Astrocyte of the cerebellum (primary cell): ENCODE measurements around the gene NBEAL1.
A peak's percentile ranks its signal among the peaks of the same experiment; 100 is the strongest.
"Not testable (repeated sequence)": the region's sequence is repeated elsewhere in the genome, so short reads cannot be mapped to it uniquely, and the experiment has no call there.

ENCODE experiments used
- DNase-seq: peaks from one replicate; pipeline ENCODE4 v3.0.0-alpha.2; 2011; ENCODE audit warnings: low read depth
- H3K4me3 ChIP-seq: 2 replicates; pipeline ENCODE4 v1.5.1; 2011; ENCODE audit warnings: mild to moderate bottlenecking, low read depth, low read length, moderate library complexity
- CTCF ChIP-seq: IDR thresholded peaks from 2 replicates; pipeline ENCODE4 v1.5.1; 2012; ENCODE audit warnings: low read length, low read depth, moderate library complexity, mild to moderate bottlenecking; ENCODE audit errors: missing control alignments
- in situ Hi-C: cut with HindIII; loops from 2 replicates; pipeline ENCODE4 v1.10.0; 2017; ENCODE audit warnings: low sequenced_read_pairs

The NBEAL1 gene

DNA sequence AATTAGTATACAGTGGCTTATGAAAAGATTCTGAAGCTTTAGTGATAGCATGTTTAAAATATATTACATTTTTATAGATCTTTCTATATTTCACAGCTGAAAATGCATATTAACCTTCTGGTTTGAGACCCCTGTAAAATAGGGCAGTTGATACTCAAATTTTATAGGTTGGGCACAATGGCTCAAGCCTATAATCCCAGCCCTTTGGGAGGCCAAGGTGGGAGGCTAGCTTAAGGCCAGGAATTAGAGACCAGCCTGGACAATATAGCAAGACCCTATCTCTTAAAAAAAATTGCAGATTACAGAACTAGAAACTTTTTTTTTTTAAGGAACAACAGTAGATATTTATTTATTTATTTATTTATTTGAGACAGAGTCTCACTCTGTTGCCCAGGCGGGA lies 31.2 kb downstream of the NBEAL1 start:
- in situ Hi-C loops = no loop called here
- TF ChIP-seq CTCF = no peak
- H3K4me3 ChIP-seq = no peak overlapping the region
- DNase-seq = no peak

DNA sequence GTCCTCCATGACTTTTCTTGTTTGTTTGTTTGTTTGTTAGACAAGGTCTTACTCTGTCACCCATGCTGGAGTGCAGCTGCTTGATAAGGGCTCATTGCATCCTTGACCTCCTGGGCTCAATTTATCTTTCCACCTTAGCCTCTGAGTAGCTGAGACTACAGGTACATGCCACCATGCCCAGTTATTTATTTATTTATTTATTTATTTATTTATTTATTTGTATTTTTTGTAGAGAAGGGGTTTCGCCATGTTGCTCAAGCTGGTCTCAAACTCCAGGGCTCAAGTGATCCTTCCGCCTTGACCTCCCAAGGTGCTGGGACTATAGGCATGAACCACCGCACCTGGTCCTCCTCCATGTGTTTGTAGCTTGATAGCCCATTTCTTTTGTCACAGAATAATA lies 37.9 kb downstream of the NBEAL1 start:
- H3K4me3 ChIP-seq = no peak overlapping the region
- no peak for TF ChIP-seq CTCF
- in situ Hi-C loops = no loop called here
- no peak for DNase-seq

- in situ Hi-C loops = no loop called here
- no peak for DNase-seq
- no peak for TF ChIP-seq CTCF
- H3K4me3 ChIP-seq = no peak overlapping the region
These were observed 45.0 kb downstream of the NBEAL1 start for GRCh38 chr2:203059567-203060240.

DNA sequence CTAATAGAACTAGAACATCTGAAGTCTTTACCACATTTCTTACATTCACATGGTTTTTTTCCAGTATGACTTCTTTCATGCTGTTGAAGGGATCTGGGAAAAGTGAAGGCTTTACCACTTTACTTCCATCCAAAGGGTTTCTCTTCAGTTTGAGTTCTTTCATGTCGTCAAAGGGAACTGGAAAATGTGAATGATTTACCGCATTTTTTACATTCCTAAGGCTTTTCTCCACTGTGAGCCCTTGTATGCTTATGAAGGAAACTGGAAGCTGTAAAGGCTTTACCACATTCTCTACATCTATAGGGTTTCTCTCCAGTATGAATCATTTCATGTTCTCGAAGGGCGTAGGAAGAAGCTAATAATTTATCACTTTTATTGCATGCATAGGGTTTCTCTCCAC lies 46.7 kb downstream of the NBEAL1 start:
- no peak overlapping the region for H3K4me3 ChIP-seq
- in situ Hi-C loops = no loop called here
- DNase-seq = peak; percentile 67
- TF ChIP-seq CTCF = no peak

GRCh38 chr2:203062126-203062525 lies 47.5 kb downstream of the NBEAL1 start:
- in situ Hi-C loops = no loop called here
- TF ChIP-seq CTCF = no peak
- no peak for DNase-seq
- no peak overlapping the region for H3K4me3 ChIP-seq

DNA sequence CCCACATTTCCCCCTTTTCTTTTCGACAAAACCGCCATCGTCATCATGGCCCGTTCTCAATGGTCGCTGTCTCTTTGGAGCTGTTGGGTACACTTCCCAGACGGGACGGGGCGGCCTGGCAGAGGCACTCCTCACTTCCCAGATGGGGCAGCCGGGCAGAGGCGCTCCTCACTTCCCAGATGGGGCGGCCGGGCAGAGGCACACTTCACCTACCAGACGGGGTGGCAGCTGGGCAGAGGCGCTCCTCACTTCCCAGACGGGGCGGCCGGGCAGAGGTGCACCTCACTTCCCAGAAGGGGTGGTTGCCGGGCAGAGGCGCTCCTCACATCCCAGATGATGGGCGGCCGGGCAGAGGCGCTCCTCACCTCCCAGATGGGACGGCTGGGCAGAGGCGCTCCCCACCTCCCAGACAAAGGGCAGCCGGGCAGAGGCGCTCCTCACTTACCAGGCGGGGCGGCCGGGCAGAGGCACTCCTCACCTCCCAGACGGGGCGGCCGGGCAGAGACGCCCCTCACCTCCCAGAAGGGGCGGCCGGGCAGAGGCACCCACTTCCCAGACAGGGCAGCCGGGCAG lies 51.9 kb downstream of the NBEAL1 start:
- DNase-seq, in situ Hi-C loops, H3K4me3 ChIP-seq: not testable (repeated sequence)

- in situ Hi-C loops = loop anchor here (5.0 kb wide), 1 partner anchor 53 kb away; no protein-coding TSS in a partner anchor
These were observed 56.0 kb downstream of the NBEAL1 start for GRCh38 chr2:203070701-203071100.

More at GRCh38 chr2:203070701-203071100, 56.0 kb downstream of the NBEAL1 start:
- no peak for DNase-seq
- no peak overlapping the region for H3K4me3 ChIP-seq
- no peak for TF ChIP-seq CTCF
